T-helper 2 cell treated with Interferon-gamma antibody and Interleukin-4, amounts not matched to agents 100 ng/mL and 5 ng/mL, for 36 hours (primary cell): ENCODE results near the gene FAF1. TPM values are rescaled to one million over a fixed set of nuclear protein-coding genes. Genes with fewer than 3 reads are reported as not detected.

ENCODE experiments used
- intact Hi-C: fragments of 100-400 bp; cut with micrococcal nuclease; formaldehyde crosslinking; loops from one replicate; pipeline ENCODE4 v1.15.1; 2023
- total RNA-seq: library from RNA; stranded (reverse); gene quantifications from 2 replicates; pipeline ENCODE4 v1.2.3, GENCODE V29; 2022

FAF1 gene
- total RNA-seq, 1 donor from 2014 or later = 77.9 TPM

DNA sequence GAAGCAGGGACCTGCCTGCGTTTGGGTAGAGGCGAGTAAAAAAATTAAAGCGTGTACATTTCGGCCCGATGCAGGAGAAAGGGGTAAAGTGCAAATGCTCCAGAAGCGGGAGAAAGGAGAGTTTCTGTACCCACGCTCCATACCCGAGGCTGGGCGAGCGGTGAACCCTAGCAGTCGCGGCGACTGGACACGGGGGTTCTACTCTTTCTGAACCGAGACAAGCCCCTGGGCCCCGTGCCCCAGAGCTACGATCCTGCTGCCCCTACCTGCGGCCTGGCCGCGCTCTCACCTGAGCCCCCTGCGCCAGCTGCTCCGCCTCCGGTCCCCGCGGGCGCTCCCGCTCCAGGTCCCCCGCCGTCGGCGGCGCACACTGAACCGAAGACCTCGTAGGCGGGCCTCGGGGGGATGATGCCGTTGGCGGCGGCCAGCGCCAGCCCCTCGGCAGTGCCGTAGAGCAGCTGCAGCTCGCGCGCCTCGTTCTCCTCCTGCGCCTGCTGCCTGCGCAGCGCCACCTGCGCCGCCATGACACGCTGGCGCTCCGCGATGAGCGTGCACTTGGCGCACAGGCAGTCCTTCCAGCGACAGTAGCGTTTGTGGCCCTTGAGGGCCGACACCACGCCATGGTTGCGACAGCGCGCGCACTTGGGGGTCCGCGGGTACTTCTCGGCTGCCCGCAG is 539.2 kb downstream of the FAF1 start:
- intact Hi-C loops = no loop called here

DNA sequence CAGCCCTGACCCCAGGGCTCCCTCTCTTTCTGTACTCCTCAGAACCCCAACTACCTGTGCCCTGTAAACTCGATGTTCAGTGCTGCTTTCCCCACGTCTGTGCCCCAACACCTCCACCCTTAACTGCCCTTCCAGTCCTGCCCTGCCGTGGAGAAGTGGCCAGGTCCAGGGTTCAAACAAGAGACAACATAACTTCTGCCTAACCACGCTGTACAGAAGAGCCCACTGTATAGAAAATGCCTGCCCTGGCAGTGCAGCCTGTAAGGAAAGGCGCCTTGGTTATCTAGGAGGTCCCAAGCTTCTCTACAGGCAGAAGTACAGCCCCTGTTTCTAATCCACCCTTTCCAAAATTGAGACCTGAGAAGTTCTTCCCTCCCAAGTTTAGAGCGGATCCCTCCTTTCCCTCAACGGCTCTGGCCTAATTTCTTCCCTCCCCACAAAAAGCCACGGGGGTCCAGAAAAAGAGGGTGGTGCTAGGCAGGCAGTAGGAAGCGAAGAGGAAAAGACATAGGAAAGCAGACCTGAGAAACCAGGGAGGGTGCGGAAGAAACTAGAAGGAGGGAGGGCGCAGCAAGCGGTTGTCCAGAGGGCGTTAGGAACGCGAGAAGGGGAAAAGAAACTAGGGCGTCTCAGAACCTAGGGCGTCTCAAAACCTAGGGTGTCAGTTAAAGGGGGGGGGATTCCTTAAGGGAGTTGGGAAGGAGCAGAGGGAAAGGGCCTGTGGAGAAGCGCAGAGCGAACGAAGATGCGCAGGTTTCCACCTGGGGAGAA is 540.0 kb downstream of the FAF1 start:
- intact Hi-C loops = no loop called here

DNA sequence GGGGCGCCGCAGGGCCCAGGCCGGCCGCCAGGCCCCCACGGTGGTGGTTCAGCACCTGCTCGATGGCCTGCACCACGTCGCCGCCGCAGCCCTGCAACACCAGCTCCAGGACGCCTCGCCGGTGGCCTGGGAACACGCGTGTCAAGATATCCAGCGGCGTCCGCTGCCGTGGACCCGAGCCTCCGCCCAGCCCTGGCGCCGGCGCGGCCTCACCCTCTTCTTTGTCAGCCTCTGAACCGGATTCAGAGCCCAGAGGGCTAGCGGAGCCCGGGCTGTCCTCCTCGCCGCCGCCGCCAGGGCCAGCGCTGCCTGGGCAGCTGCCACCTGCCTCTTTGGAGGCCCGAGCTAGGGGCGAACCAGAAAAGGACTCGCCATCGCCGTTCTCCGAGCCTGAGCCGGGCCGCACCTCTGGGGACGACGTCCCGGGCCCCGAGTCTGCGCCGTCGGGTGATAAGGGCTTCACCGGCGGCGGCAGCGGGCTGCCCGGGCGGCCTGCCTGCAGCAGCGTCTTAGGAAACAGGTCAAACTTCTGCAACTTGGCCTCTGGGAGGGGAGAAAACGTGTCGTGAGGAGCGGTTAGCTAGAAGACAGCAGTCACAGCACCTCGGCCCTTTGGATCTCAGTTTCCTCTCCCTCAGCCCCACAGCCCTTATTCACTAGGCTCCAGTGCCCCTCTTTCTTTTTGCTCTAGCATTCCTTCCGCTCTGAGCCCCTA is 540.7 kb downstream of the FAF1 start:
- intact Hi-C loops = no loop called here

DNA sequence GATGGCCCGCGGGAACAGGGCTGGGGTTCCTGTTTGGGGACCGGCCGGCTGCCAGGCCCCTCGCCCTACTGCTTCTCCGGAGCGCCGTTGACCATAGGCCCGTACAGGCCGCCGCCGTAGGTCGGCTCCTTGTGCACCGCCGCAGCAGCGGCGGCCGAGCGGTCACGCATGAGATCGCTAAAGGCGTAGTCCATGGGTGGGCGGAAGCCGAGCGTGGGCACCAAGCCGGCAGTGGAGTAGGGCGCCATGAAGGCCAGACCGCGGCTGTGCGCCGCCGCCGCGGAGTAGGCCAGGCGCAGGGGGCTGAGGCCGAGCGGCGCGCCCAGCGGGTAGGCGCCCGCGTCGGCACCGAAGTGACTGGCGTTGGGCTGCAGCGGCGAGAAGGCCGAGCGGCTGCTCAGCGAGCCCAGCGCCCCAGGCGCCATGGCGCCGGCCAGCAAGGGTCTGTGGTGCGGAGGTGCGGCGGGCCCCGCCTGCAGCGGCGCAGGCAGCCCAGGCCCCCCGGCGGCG is 541.4 kb downstream of the FAF1 start:
- intact Hi-C loops = no loop called here

DNA sequence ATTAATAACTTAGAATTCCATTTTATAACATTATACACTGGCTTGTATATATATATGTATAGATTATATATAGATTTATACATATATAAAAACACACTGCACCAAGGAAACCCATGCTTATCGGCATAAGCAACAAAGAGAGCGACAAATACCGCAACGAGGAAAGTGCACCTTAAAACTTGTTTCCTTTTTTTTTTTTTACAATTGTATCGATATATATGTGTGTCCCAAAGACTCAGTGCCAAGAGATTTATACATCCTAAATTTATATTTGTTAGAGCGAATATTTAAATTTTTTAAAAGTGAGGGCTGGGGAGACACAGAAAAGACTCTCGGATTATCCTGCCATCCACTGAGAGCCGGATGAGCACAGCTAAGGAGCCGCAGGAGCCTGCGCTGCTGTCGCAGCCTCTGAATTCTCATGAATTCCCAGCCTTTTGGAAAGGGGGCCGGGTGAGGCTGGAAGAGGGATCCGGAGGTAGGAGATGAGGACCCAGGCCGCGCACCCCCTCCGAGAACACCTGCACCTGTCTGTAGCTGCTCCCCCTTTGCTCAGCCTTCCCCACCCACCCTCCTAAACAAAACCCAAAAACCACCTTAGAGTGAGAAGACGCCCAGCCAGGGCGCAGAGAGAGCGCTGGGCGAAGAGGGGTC is 542.0 kb downstream of the FAF1 start:
- intact Hi-C loops = loop anchor here (1.0 kb wide), 1 partner anchor 10 kb away; no protein-coding TSS in a partner anchor

DNA sequence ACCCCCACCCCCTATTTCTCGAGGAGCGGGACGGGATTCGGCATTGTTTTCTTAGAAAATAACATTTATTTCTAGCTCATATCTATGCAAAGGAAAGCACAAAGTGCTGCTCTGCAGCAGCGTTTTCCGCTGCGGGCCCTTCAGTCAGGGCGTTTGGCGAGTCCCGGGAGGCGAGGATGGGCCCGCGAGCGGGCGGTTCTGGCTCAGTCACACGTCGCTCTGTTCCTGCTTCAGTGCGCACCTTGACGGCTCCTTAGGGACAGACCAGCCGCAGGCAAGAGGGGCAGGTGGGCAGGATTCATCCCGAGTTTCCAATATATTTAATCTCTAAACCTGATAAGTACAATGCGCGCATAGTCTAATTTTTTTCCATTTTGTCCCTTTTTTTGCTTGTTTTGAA is 542.6 kb downstream of the FAF1 start:
- intact Hi-C loops = loop anchor here (1.0 kb wide), 1 partner anchor 11 kb away; no protein-coding TSS in a partner anchor

DNA sequence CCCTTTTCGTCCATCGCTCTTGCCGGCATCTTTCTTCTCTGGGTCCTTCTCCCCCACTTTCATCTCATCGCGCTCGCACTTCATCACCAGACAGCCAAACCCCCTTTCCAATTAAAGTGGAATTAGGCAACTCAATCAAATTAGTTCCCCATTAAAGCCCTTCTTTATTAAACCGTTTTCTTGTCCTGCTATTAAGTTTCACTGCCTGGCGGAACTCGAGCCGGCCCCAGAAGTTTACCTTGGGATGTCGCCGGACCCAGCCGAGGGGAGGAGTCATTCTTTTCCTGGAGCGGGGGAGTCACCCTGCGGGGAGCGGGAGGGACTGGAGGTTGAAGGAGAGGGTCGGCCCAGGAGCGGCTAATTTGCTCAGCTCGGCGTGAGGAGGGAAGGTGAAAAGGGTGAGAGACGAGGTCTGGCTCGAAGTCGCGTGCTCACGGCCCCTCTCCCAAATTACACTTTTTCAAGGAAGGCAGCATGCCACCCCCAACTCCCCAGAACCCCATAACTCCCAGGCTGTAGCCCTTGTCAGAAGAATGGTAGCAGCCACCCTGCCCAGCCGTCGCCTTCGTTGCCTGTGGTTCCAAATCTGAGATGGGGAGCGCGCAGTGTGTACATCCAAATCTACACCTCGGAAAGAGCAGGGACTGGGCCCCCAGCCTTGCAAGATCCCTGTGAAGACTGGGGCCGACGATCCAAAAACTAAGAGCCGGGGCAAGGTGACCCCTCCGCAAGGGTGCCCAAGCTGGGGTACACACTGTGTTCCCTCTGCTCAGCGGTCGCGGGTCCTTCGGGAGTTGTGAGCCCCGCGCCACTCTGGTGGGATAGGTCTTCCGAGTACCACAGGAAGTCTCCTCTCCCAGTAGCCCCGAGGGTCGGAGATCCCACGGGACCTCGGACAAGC is 543.3 kb downstream of the FAF1 start:
- intact Hi-C loops = loop anchor here (1.0 kb wide), 1 partner anchor 11 kb away; no protein-coding TSS in a partner anchor

DNA sequence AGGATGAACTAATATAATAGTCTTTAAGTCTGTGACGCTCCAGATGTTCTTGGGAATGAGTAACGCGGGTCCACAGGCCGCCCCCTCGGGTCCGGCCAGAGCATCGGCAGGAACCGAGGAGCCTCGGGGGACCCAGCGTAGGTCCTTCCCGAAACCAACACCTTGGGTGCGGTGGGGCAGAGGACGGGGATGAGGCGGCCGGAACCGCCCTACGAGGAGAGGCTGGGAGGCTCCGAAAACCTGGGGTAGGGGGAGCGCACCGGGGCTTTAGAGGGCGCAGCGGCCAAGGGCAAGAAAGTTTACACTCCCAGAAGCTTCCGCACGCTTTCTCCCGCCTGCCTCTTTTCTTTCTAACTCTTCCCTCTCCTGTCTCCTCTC is 543.9 kb downstream of the FAF1 start:
- intact Hi-C loops = no loop called here

DNA sequence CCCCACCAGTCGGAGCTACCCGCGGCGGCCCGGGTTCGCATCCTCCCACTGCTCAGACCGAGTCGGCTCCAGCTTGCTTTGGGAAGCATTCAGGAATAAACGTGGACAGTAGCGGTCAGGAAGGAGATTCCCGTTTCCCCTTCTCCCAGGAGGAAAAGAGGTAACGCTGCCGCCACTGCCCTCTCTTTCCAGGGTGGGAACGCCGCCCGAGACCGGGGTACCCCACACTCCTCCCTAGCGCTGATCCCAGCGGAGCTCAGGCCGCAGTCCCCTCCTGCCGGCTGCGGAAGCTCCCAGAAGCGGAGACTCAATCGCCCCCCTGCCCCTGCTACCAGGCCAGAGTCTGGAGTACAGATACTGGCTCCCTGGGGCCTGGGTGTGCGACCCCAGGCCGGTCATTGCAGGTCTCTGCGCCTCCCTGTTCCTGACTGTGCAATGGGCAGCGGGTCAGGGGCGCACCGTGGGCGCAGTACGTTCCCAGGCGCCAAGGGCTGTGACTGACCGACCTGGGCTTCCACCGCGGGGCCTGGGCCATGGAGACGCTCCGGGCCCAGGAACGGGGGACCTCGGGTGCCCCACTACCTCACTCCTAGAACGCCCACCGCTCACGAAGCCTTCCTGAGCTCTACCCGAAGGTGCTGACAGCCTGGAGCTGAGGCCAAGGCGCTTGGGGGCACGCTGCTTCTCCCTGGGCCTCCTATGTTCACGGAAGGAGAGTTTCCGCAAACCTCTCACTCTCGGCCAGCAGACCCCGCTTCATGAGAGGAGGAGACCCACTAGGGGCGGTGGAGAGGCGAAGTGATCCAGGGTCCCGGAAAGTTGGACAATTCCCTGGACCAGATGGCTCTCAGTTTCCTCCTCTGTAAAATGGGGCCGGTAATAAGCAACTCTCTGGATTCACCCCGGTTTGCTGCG is 544.6 kb downstream of the FAF1 start:
- intact Hi-C loops = no loop called here

DNA sequence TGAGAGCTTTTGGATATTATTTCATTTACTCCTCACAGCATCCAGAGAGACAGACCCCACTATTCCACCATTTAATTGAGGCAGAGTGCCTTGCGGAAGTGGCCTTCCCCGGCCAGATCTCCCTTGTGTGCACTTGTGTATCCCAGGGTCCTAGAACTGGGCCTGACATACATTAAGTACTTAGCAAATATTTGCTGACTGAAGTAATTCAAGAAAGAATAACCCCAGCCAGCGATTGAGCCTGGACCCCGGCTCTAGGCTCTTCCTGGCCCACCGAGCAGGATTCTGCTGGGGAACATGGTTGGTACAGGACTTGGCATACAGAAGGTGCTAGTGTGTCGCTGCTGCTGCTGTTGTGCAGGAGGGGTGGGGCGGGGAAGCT is 545.2 kb downstream of the FAF1 start:
- intact Hi-C loops = no loop called here

DNA sequence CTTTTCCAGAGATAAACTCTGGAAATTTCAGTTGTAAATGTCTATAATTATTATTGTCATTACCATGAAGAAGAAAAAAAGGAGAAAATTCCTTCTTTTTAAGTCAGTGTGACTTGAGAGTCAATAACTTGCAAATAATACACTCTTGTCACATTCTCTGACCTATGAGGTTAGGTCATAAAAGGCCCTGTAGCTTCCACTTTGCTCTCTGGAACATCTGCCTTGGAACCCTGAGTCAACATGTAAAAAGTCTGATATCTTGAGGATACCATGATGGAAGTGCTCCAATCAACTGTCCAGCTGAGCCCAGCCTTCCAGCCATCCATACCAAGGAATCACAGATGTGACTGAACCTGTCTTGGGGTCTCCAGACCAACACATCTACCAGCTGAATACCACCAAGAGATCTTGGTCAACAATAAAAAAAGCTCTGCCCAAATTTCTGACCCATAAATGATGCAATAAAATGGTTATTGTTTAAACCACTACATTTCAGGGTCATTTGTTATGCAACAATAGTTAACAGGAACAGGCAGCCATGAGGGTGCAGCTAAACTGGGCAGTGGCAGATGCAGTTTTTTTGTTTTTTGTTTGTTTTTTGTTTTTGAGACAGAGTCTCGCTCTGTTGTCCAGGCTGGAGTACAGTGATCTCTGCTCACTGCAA is 547.1 kb downstream of the FAF1 start:
- intact Hi-C loops = no loop called here

DNA sequence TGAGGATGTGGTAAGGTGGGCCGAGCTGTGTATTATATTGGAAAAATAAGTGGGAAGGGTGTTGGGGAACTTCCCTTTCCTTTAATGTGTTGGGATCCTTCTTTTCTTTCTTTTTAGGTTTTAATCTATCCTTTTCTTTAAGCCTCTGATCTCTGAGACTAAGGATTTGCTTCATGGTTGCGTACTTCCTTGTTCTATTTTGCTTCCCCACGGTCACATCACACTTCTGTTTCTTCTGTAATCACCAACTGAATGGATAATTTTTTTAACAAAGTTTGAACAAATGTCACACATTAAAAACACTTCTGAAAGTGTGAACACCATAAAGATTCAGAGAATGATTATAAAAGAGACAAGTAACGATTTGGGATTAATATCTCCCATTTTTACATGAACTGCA is 554.3 kb downstream of the FAF1 start:
- intact Hi-C loops = no loop called here

DNA sequence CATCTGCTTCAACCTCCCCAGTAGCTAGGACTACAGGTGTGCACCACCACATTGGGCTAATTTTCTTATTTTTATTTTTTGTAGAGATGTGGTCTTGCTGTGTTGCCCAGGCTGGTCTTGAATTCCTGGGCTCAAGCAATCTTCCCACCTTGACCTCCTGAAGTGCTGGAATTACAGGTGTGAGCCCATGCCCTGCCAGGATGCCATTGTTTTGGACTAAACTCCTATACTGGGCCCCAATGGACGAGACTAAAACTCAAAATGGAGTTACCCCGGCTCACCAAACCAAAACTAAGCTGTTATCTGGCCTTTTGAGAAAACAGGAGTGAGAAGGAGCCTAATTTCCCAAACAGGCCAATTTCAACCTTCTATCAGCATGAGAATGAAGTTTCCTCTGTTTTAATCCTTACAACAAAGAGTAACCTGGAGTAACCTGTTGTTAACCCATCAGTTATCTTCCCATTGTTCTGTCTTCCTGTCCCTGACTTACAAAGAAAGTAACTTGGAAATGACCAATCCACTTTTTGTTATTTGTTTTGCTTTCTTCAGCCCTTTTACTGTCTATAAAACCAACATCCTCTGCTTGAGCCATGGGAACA is 566.4 kb downstream of the FAF1 start:
- intact Hi-C loops = no loop called here

Other genes starting within 250 kb of the FAF1 start
- 43.5 and 45.2 TPM in 2 replicates for gene CDKN2C, start 10.0 kb upstream of the FAF1 start, total RNA-seq
- gene C1orf185, start 142.0 kb upstream of the FAF1 start, total RNA-seq = not detected in 2 replicates